Ovary (tissue), 3 donors: ENCODE measurements around the gene RTP3.

ENCODE experiments used
- CTCF ChIP-seq, 3 donors: fragments of 450-650 bp in 2 of 3; fragments of 200-600 bp in 1 of 3; IDR thresholded peaks; one replicate each; pipeline versions ENCODE4 v1.5.1 to v1.8.0; 2016 to 2022; ENCODE audit warnings: antibody characterized with exemption in 3 of 3, mild to moderate bottlenecking in 1 of 3
- EP300 ChIP-seq: sonication (generic); formaldehyde crosslinking; IDR thresholded peaks from one replicate; pipeline ENCODE4 v1.6.1; 2017; ENCODE audit warnings: antibody characterized with exemption
- POLR2A ChIP-seq: fragments of 450-650 bp; IDR thresholded peaks from one replicate; pipeline ENCODE4 v1.6.1; 2017; ENCODE audit warnings: antibody characterized with exemption, mild to moderate bottlenecking, moderate library complexity
- donor health status: DM: no; HTN: no; CAD: no.

- no peak for TF ChIP-seq EP300
- TF ChIP-seq CTCF (IDR thresholded peaks at IDR 0.05), result no peak
- no peak for TF ChIP-seq POLR2A
These were observed 1.8 kb upstream of the RTP3 start for GRCh38 chr3:46495901-46496456.
